HFFc6 (cell line): ENCODE measurements around the gene LTB4R. TPM values are rescaled to one million over a fixed set of nuclear protein-coding genes. Genes with fewer than 3 reads are reported as not detected.

Experiments used
- DNase-seq: peaks from one replicate; pipeline ENCODE4 v3.0.0-alpha.2; 2018
- H3K27ac Mint-ChIP-seq: 2 replicates; pipeline ENCODE4 v1.8.0; 2020; ENCODE audit warnings: mild to moderate bottlenecking, mixed read lengths
- H3K27me3 Mint-ChIP-seq: 2 replicates; pipeline ENCODE4 v1.8.0; 2021; ENCODE audit warnings: mild to moderate bottlenecking, moderate library complexity, mixed read lengths; ENCODE audit not compliant: insufficient read depth
- H3K36me3 Mint-ChIP-seq: 2 replicates; pipeline ENCODE4 v1.8.0; 2021; ENCODE audit warnings: low read depth, mixed read lengths
- H3K4me1 Mint-ChIP-seq: 2 replicates; pipeline ENCODE4 v1.8.0; 2020; ENCODE audit warnings: low read depth, mixed read lengths
- H3K4me3 Mint-ChIP-seq: 2 replicates; pipeline ENCODE4 v1.8.0; 2020; ENCODE audit warnings: mild to moderate bottlenecking, moderate library complexity, mixed read lengths
- H3K9me3 Mint-ChIP-seq: 2 replicates; pipeline ENCODE4 v1.8.0; 2020; ENCODE audit warnings: mild to moderate bottlenecking, mixed read lengths
- total RNA-seq, 6 experiments: library from RNA; stranded (reverse); fragmentation: NEBNext Ultra II Directional; extraction: Animal tissue kit (Norgen Biotek cat#: 25700); gene quantifications; 2 replicates in 1 of 6; 3 replicates in 5 of 6; pipeline ENCODE4 v1.2.3, GENCODE V29; 2021
- TF ChIP-seq, protein P1 (sequence below): fragments of 200-600 bp; sonication (generic); IDR thresholded peaks from 2 replicates; pipeline ENCODE4 v1.5.0; 2021; ENCODE audit warnings: antibody characterized with exemption, mild to moderate bottlenecking

Gene LTB4R
- total RNA-seq, 6 experiments from 2014 or later = 1.5 to 2.9 (median 1.9) TPM

GRCh38 chr14:24269910-24270536, 41.3 kb upstream of the LTB4R start:
- no peak for DNase-seq
- TF ChIP-seq, protein P1, sequence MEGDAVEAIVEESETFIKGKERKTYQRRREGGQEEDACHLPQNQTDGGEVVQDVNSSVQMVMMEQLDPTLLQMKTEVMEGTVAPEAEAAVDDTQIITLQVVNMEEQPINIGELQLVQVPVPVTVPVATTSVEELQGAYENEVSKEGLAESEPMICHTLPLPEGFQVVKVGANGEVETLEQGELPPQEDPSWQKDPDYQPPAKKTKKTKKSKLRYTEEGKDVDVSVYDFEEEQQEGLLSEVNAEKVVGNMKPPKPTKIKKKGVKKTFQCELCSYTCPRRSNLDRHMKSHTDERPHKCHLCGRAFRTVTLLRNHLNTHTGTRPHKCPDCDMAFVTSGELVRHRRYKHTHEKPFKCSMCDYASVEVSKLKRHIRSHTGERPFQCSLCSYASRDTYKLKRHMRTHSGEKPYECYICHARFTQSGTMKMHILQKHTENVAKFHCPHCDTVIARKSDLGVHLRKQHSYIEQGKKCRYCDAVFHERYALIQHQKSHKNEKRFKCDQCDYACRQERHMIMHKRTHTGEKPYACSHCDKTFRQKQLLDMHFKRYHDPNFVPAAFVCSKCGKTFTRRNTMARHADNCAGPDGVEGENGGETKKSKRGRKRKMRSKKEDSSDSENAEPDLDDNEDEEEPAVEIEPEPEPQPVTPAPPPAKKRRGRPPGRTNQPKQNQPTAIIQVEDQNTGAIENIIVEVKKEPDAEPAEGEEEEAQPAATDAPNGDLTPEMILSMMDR = no peak
- Mint-ChIP-seq H3K4me1 (peaks cover 34% of the 10 kb centered on the region), H3K27me3 (peaks cover 5% of the 10 kb centered on the region), H3K36me3 (0 out of 2 replicates have a peak, but pooled peaks cover 4% of the 10 kb centered on the region), H3K27ac (no peak overlapping the region), H3K4me3 (peak overlapping the region; percentile 90), H3K9me3 (no peaks in the 10 kb centered on the region)

- Mint-ChIP-seq H3K9me3 (no peaks in the 10 kb centered on the region), H3K27me3 (peaks cover 5% of the 10 kb centered on the region), H3K4me1 (peaks cover 34% of the 10 kb centered on the region), H3K36me3 (0 out of 2 replicates have a peak, but pooled peaks cover 4% of the 10 kb centered on the region), H3K4me3 (peak overlapping the region; percentile 90), H3K27ac (peak overlapping the region; percentile 95)
- DNase-seq = no peak
- TF ChIP-seq, protein P1 = no peak
Measured at GRCh38 chr14:24270537-24271133, 40.7 kb upstream of the LTB4R start.

DNA sequence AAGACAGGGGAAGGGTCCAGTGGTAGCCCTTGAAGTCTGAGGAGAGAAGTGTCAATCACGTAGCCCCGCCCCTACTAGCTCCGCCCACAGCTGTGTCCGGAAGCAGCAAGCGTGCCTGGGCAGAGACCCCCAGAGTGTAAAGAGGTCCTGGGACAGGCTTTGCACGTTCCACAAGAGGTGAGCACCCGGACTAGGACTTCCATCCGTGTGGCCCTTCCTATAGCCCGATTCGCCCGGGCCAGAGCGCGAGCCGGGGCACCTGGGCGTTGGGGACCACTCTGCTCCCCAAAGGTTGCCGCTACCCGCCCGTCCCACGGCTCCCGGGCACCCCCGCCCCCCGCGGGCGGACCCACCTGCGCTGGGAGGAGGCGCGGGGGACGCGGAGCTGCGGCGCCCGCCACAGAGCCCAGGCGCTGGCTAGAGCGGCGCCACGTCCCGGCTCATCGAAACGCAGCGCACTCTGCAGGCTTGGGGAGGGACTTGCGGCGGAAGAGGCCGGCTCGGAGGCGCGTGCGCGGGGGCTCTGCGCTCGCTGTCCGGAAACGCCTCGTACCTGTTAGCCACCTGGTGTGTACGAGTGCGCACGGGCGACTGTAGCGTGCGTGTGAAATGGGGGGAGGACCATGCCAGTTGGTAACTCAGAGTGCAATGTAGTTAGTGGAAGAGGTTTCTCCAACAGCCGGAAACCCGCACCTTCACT, 40.0 kb upstream of the LTB4R start, which contains the start of gene RABGGTA:
RABGGTA (minus strand) TSS at position 464 of the 700 bp plus-strand sequence. CDS start 482 bp downstream, outside the sequence.
- Mint-ChIP-seq H3K4me1 (peaks cover 34% of the 10 kb centered on the region), H3K27ac (peak within 1 kb of the TSS; percentile 95)

GRCh38 chr14:24271834-24272263, 39.5 kb upstream of the LTB4R start:
- Mint-ChIP-seq H3K9me3 (no peaks in the 10 kb centered on the region), H3K36me3 (0 out of 2 replicates have a peak, but pooled peaks cover 4% of the 10 kb centered on the region), H3K4me3 (peak overlapping the region; percentile 90), H3K27me3 (peaks cover 5% of the 10 kb centered on the region), H3K4me1 (peaks cover 34% of the 10 kb centered on the region), H3K27ac (peak overlapping the region; percentile 80)
- TF ChIP-seq, protein P1 = no peak
- no peak for DNase-seq

More for the DNA sequence above, 40.0 kb upstream of the LTB4R start, which contains the start of gene RABGGTA:
- peaks cover 5% of the 10 kb centered on the region for H3K27me3 Mint-ChIP-seq
- H3K9me3 Mint-ChIP-seq = no peaks in the 10 kb centered on the region
- TF ChIP-seq, protein P1 = peak; percentile 80
- DNase-seq = peak; percentile 75
- H3K36me3 Mint-ChIP-seq = 0 out of 2 replicates have a peak, but pooled peaks cover 4% of the 10 kb centered on the region
- H3K4me3 Mint-ChIP-seq = peak within 1 kb of the TSS; percentile 90

GRCh38 chr14:24272467-24272866, 38.8 kb upstream of the LTB4R start:
- Mint-ChIP-seq H3K27ac (peak overlapping the region; percentile 80), H3K36me3 (0 out of 2 replicates have a peak, but pooled peaks cover 4% of the 10 kb centered on the region), H3K9me3 (no peaks in the 10 kb centered on the region), H3K4me3 (peak overlapping the region; percentile 90), H3K4me1 (peaks cover 34% of the 10 kb centered on the region), H3K27me3 (peaks cover 3% of the 10 kb centered on the region; the same call in 1 of the 2 replicates)
- TF ChIP-seq, protein P1 = no peak
- DNase-seq = no peak
